ENCODE data around the gene PRKAR1B. TPM values are rescaled to one million over a fixed set of nuclear protein-coding genes. Genes with fewer than 3 reads are reported as not detected.

Gene PRKAR1B
- total RNA-seq, 1 experiment from 2014 or later, result 62.0 TPM

GRCh38 chr7:568031-568951 is 158.8 kb downstream of the PRKAR1B start:
- ChIA-PET POLR2A (no interaction called here), CTCF (no interaction called here)
- no peak overlapping the region for H3K27ac ChIP-seq (ENCODE audit: low read length)
- no peaks in the 10 kb centered on the region for H3K36me3 ChIP-seq (ENCODE audit: control insufficient read depth, insufficient read depth, low read length)
- no TSS peak for BruUV-seq (replicated peaks)
- DNase-seq (ENCODE audit: low read depth, low spot score) (no peak), ATAC-seq (no peak)
- no peak overlapping the region for H3K4me3 ChIP-seq (ENCODE audit: low read depth in 2 of 2, low read length in 2 of 2)
- intact Hi-C loops (cut with micrococcal nuclease; ENCODE audit: unreplicated experiment) (no loop called here), in situ Hi-C loops (cut with HindIII; ENCODE audit: low pct_unique_long_range_greater_than_20kb, low sequenced_read_pairs) (no loop called here)
- H3K4me1 ChIP-seq (ENCODE audit: control insufficient read depth, insufficient read depth, low read length), result no peaks in the 10 kb centered on the region
- H3K27me3 ChIP-seq (ENCODE audit: control insufficient read depth, insufficient read depth, low read length), result no peaks in the 10 kb centered on the region
- no peaks in the 10 kb centered on the region for H3K9me3 ChIP-seq (ENCODE audit: control insufficient read depth, insufficient read depth, low read depth, low read length)
- no peak for TF ChIP-seq REST (IDR thresholded peaks at IDR 0.05; ENCODE audit: insufficient read depth in 1 of 2, low read depth in 2 of 2, low read length in 1 of 2)
- TF ChIP-seq POLR2AphosphoS5 (IDR thresholded peaks at IDR 0.05; ENCODE audit: low read depth, low read length), result no peak
- no peak for TF ChIP-seq SIN3A (IDR thresholded peaks at IDR 0.05; ENCODE audit: borderline replicate concordance, insufficient read depth, low read depth, low read length)
- no peak for TF ChIP-seq TCF7L2 (IDR thresholded peaks at IDR 0.05; ENCODE audit: low read depth, low read length)
- no peak for TF ChIP-seq CTCF (IDR thresholded peaks at IDR 0.05)

- H3K4me3 ChIP-seq (ENCODE audit: low read depth in 2 of 2, low read length in 2 of 2), result no peak overlapping the region
- BruUV-seq (replicated peaks), result no TSS peak
- no peak for ATAC-seq
- DNase-seq (ENCODE audit: low read depth, low spot score), result no peak
- intact Hi-C loops (cut with micrococcal nuclease; ENCODE audit: unreplicated experiment) (no loop called here), in situ Hi-C loops (cut with HindIII; ENCODE audit: low pct_unique_long_range_greater_than_20kb, low sequenced_read_pairs) (no loop called here)
- H3K4me1 ChIP-seq (ENCODE audit: control insufficient read depth, insufficient read depth, low read length), result no peaks in the 10 kb centered on the region
- H3K36me3 ChIP-seq (ENCODE audit: control insufficient read depth, insufficient read depth, low read length), result no peaks in the 10 kb centered on the region
- ChIA-PET CTCF (no interaction called here), POLR2A (no interaction called here)
- H3K27me3 ChIP-seq (ENCODE audit: control insufficient read depth, insufficient read depth, low read length), result no peaks in the 10 kb centered on the region
- no peak overlapping the region for H3K27ac ChIP-seq (ENCODE audit: low read length)
- no peaks in the 10 kb centered on the region for H3K9me3 ChIP-seq (ENCODE audit: control insufficient read depth, insufficient read depth, low read depth, low read length)
- TF ChIP-seq CTCF (IDR thresholded peaks at IDR 0.05), result no peak
- TF ChIP-seq TCF7L2 (IDR thresholded peaks at IDR 0.05; ENCODE audit: low read depth, low read length), result no peak
- TF ChIP-seq POLR2AphosphoS5 (IDR thresholded peaks at IDR 0.05; ENCODE audit: low read depth, low read length), result no peak
- no peak for TF ChIP-seq SIN3A (IDR thresholded peaks at IDR 0.05; ENCODE audit: borderline replicate concordance, insufficient read depth, low read depth, low read length)
- no peak for TF ChIP-seq REST (IDR thresholded peaks at IDR 0.05; ENCODE audit: insufficient read depth in 1 of 2, low read depth in 2 of 2, low read length in 1 of 2)
Measured at GRCh38 chr7:567305-567883, 159.7 kb downstream of the PRKAR1B start.
